ENCODE results near the gene SMPD4. TPM values are rescaled to one million over a fixed set of nuclear protein-coding genes. Genes with fewer than 3 reads are reported as not detected.
"Not testable (repeated sequence)": the region's sequence is repeated elsewhere in the genome, so short reads cannot be mapped to it uniquely, and the experiment has no call there.

Gene SMPD4
- total RNA-seq, 1 experiment from 2014 or later = 36.6 TPM

DNA sequence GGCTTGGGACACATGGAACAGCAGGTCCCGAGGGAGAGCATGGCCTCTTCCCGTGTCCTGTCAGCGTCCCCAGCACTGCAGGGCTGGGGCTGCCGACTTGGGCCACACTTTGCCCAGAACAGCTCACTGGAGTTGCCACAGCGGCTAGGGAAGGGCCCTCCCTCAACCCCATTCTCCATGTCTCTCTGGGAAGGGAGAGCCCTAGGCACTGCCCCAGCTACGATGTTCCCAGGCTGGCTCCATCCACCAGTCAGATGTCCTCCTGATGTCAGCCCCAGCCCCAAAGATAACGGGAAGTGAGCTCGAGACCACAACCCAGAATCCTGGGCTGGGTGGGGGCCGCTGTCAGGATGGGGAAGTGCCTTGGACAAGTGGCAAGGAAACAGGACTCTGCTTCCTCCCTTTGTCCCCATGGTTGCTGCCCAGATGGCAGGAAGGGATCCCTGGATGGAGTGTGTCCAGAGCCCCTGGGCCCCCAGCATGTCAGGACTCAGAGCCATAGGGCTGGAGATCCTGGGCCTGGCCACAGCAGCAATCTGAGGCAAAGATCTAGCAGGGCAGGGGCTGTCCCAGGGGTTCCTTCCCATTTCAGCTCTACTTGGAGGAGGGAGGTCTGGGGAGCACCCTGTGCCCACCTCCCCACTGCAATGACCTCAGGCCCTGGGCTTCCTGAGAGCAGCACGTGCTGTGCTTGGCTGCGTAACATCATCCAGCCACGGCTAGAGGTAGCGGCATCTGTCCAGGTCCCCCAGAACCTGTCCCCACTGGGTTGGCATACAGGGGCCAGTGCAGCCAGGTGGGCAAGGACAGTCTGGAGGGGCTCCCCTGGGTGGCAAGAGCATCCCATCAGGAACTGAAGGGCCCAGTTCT lies 38.8 kb downstream of the SMPD4 start:
- not testable (repeated sequence) for DNase-seq (ENCODE audit: extremely low read depth, low read depth)

DNA sequence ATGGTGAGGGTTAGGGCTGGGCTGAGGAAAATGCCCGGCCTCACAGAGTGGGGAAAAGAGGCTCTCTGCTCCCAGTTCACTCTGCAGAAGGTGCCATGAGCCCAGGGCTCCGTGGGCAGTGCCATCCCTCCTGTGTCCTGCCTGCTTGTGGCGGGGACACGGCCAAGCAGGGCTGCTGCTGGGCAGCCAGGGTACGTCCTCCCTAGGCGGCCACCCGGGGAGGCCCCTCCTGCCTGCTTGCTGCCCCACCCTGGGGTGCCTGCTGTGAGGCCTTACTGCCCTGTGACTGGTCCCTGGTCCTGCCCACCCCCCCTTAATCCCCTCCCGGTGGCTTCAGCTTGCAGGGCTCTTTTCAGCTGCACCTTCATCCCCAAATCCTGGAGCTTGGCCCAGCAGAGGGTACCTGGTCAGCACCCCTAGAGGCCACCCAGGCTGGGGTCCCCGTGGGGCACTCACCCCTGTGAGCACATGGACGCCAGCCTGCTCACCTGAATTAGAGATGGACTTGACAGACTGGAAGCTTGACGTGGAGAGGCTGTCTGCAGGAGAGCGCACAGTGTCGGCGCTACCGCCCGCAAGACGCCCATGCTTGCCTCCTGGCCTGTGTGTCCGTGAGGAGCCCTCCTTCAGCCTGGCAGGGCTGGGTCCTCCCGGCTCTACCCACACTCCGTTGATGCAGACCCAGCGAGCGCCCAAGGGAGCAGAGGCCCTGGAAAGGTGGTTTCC lies 39.6 kb downstream of the SMPD4 start:
- DNase-seq (ENCODE audit: extremely low read depth, low read depth) = not testable (repeated sequence)

GRCh38 chr2:130141002-130141401 lies 40.4 kb downstream of the SMPD4 start:
- not testable (repeated sequence) for DNase-seq (ENCODE audit: extremely low read depth, low read depth)

GRCh38 chr2:130140516-130140915 lies 40.9 kb downstream of the SMPD4 start:
- not testable (repeated sequence) for DNase-seq (ENCODE audit: extremely low read depth, low read depth)

GRCh38 chr2:130139331-130140280 lies 41.8 kb downstream of the SMPD4 start:
- DNase-seq (ENCODE audit: extremely low read depth, low read depth) = not testable (repeated sequence)

GRCh38 chr2:130138841-130139251 lies 42.6 kb downstream of the SMPD4 start:
- DNase-seq (ENCODE audit: extremely low read depth, low read depth) = not testable (repeated sequence)

GRCh38 chr2:130138326-130138725 lies 43.1 kb downstream of the SMPD4 start:
- DNase-seq (ENCODE audit: extremely low read depth, low read depth) = not testable (repeated sequence)

DNA sequence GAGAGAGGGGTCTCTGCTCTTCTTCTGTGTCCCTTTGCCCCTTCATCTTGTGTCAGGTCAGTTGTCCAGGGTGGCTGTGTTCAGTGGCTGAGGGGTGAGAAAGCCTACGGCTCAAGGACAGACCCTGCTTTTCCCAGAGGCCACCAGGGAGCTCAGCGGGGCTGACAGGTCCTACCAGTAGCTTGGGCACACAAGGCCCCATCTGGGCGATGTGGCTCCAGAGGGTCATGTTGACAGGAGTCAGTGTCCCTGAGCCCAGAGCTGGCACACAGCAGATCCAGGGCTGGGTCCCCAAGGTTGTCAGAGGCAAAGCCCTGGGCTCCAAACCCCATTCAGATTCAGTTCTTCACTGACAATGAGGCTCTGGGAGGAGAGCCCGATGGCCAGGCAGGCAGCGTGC lies 44.3 kb downstream of the SMPD4 start:
- DNase-seq (ENCODE audit: extremely low read depth, low read depth) = not testable (repeated sequence)

GRCh38 chr2:130136546-130136945 lies 44.9 kb downstream of the SMPD4 start:
- DNase-seq (ENCODE audit: extremely low read depth, low read depth) = not testable (repeated sequence)

GRCh38 chr2:130135692-130136541 lies 45.5 kb downstream of the SMPD4 start:
- DNase-seq (ENCODE audit: extremely low read depth, low read depth) = no peak

DNA sequence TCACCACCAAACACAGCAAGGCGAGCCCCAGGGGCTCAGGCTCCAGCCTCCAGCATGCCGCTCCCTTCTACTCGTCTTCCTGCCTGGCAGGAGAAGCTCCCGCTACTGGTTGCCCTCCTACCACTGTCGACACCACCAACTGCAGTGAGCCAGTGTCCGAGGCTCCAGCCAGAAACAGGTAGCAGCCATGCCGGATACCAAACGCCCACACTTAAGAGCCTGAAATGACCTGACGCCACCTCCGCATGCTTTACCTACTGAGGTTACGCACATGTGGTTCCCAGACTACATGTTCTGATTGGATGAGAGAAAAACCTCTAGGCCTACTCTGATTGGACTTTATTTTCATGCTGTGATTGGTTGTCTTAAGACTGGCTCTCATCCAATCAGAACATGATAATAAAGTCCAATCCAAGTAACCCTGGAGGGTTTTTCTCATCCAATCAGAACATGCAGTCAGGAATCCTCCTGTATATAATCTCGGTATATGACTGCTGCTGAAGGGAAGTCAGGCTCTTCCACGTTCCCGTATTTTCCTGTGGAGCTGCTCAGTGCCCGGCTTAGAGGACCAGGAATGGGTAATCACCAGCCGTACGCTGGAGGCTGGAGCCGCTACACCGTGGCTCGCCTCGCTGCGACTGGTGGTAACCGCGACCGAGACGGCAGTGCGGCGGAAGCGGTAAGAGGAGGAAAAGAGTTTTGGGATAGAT lies 52.1 kb downstream of the SMPD4 start, which contains the start of gene POTEF:
TSS of gene POTEF (minus strand) at position 103 of the 710 bp plus-strand sequence. CDS start 8,707 bp downstream, outside the sequence.
- DNase-seq (ENCODE audit: extremely low read depth, low read depth) = not testable (repeated sequence)

DNA sequence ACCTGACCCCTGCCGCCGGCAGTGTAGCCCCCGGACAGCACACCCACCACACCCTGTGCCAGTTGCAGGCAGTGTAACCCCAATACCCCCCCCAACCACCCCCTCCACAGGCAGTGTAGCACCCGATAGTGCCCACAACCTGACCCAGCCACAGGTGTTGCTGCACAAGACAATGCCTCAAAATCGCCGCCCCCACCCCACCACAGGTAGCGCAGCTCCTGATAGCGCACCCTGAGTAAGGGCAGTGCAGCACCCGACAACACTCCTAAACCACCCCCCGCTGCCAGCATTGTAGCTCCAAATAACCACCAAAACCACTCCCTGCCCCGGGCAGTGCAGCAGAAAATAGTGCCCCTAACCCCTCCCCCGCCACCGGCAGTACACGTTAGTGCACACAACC lies 52.9 kb downstream of the SMPD4 start:
- DNase-seq (ENCODE audit: extremely low read depth, low read depth) = not testable (repeated sequence)

DNA sequence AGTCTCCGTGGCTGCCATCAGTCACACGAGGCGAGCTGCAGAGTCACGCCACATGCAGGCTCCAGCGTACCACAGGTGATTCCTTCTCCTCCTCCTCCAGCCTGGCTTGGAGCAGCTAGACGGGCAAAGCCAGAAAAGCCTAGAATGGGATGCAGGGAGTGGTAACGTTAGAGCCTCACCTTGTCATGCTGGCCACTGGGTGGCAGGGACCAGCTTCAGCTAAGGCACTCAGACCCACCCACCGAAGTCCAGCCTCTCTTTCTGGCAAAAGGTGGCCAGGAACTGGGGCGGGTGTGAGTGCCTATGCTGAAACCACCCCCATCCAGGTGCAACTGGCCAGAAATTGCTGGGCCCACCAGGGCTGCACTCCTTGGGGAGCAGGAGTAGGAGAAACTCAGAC lies 53.7 kb downstream of the SMPD4 start:
- not testable (repeated sequence) for DNase-seq (ENCODE audit: extremely low read depth, low read depth)

DNA sequence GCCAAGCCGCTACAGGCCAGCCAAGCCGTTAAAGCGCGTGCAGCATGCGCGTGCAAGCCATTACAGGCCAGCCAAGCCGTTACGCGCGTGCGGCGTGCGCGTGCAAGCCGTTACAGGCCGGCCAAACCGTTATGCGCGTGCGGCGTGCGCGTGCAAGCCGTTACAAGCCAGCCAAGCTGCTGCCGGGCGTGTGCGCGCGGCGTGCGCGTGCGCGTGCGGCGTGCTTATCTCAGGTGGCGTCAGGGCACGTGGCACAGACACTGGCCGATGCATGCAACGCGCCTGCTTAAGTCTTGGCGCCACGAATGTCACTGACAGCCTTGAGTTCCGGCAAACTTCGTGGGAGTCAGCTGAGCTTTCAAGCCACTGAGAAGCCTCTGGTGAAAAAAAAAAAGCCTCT lies 60.5 kb downstream of the SMPD4 start:
- not testable (repeated sequence) for DNase-seq (ENCODE audit: extremely low read depth, low read depth)

GRCh38 chr2:130102597-130103363 lies 78.6 kb downstream of the SMPD4 start:
- DNase-seq (ENCODE audit: extremely low read depth, low read depth) = not testable (repeated sequence)
